Measurements from ENCODE around the gene EPHA2. TPM values are rescaled to one million over a fixed set of nuclear protein-coding genes. Genes with fewer than 3 reads are reported as not detected.

Gene EPHA2
- polyA plus RNA-seq (2012; rRNA removed) = 82.2 and 126 TPM in 2 replicates
- 47.2 and 71.1 TPM in 2 replicates for polyA plus RNA-seq (2012; cell fraction: cytosol; rRNA removed)
- polyA plus RNA-seq (2012; cell fraction: nucleus; rRNA removed) = 164 and 170 TPM in 2 replicates

GRCh38 chr1:16155537-16156410 lies at the start of gene EPHA2:
TSS of gene EPHA2 (minus strand) at chr1:16156069. CDS start at chr1:16155932, 137 bp downstream.
- peaks cover 56% of the 10 kb centered on the region for H3K79me2 ChIP-seq (ENCODE audit: insufficient read depth)
- H3K9me2 ChIP-seq = no peaks in the 10 kb centered on the region
- peak within 1 kb of the TSS; percentile 98 for H3K4me2 ChIP-seq
- WGBS (ENCODE audit: low lambda C conversion rate) = 3% methylated on average over 14 of the region's 89 CpGs
- H3K9ac ChIP-seq = peak within 1 kb of the TSS; percentile 94
- no peaks in the 10 kb centered on the region for H3K9me3 ChIP-seq
- peak; percentile 86 for DNase-seq
- H3K4me1 ChIP-seq (ENCODE audit: control insufficient read depth in 1 of 2, insufficient read depth in 2 of 2, low read depth in 1 of 2, low read length in 1 of 2) = peaks cover 26 to 32% of the 10 kb centered on the region in 2 experiments; a peak in 3 of 4 replicates
- H2AFZ ChIP-seq (ENCODE audit: low read depth) = peak within 1 kb of the TSS; percentile 58; the same call in 1 of the 2 replicates
- ChIA-PET CTCF (interaction anchor here (0.7 to 8.8 kb wide), 14 partner anchors 9 to 207 kb away, joined by 3 to 125 read pairs (median 6); partner anchors contain the start of gene FAM131C), POLR2A (no interaction called here)
- H4K20me1 ChIP-seq (ENCODE audit: insufficient read depth) = 0 out of 2 replicates have a peak, but pooled peaks cover 4% of the 10 kb centered on the region
- no peaks in the 10 kb centered on the region for H3K27me3 ChIP-seq (ENCODE audit: insufficient read depth)
- H3K4me3 ChIP-seq (ENCODE audit: low read depth in 2 of 2, low read length in 1 of 2) = peak within 1 kb of the TSS; percentile 57 to 91
- peaks cover 7% of the 10 kb centered on the region for H3F3A ChIP-seq (replicated peaks; ENCODE audit: insufficient read depth)
- peak within 1 kb of the TSS; percentile 41 to 75; a peak in 3 of 4 replicates for H3K27ac ChIP-seq (ENCODE audit: low read depth in 2 of 2, low read length in 1 of 2)
- H3K36me3 ChIP-seq (replicated peaks in 1 of 2; ENCODE audit: control insufficient read depth in 1 of 2, insufficient read depth in 2 of 2, low read length in 1 of 2) = no peaks in the 10 kb centered on the region
- TF ChIP-seq CHD2 (IDR thresholded peaks at IDR 0.05; ENCODE audit: low read length, partially characterized antibody) (no peak), ZBTB33 (IDR thresholded peaks at IDR 0.05; ENCODE audit: borderline replicate concordance, low read depth) (no peak), FOXM1 (IDR thresholded peaks at IDR 0.05; ENCODE audit: low read depth) (no peak), FOSL2 (IDR thresholded peaks at IDR 0.05; ENCODE audit: borderline replicate concordance, low read depth) (no peak), RFX5 (IDR thresholded peaks at IDR 0.05; ENCODE audit: low read length) (no peak), YY1 (IDR thresholded peaks at IDR 0.05; ENCODE audit: low read depth) (no peak), GABPA (IDR thresholded peaks at IDR 0.05; ENCODE audit: low read depth) (no peak), MEF2A (IDR thresholded peaks at IDR 0.05; ENCODE audit: borderline replicate concordance, low read depth) (no peak), POLR2AphosphoS5 (IDR thresholded peaks at IDR 0.05; ENCODE audit: low read depth, low read length) (peak; percentile 97), PBX3 (IDR thresholded peaks at IDR 0.05) (0 out of 2 replicates have a peak, but pooled peaks have one; percentile 8), EZH2phosphoT487 (IDR thresholded peaks at IDR 0.05; ENCODE audit: borderline replicate concordance, low read depth) (no peak), SIN3A (IDR thresholded peaks at IDR 0.05; ENCODE audit: borderline replicate concordance, low read depth, low read length) (peak; percentile 59; the same call in 1 of the 2 replicates), TAF1 (IDR thresholded peaks at IDR 0.05; ENCODE audit: borderline replicate concordance, low read depth, low read length) (peak; percentile 93), ELF1 (IDR thresholded peaks at IDR 0.05) (no peak), RAD21 (IDR thresholded peaks at IDR 0.05; ENCODE audit: low read length) (no peak), FOXJ3 (CRISPR knock-in tag; IDR thresholded peaks at IDR 0.05) (no peak), TEAD4 (IDR thresholded peaks at IDR 0.05; ENCODE audit: borderline replicate concordance, insufficient read depth) (peak; percentile 57; the same call in 1 of the 2 replicates), JUND (IDR thresholded peaks at IDR 0.05) (peak; percentile 13; the same call in 1 of the 2 replicates), NFIC (IDR thresholded peaks at IDR 0.05; ENCODE audit: borderline replicate concordance) (no peak; the same call in 1 of the 2 replicates), REST (IDR thresholded peaks at IDR 0.05; ENCODE audit: low read depth, low read length) (0 out of 2 replicates have a peak, but pooled peaks have one; percentile 39), RCOR1 (IDR thresholded peaks at IDR 0.05; ENCODE audit: low read length) (no peak), NRF1 (IDR thresholded peaks at IDR 0.05; ENCODE audit: low read depth, low read length) (no peak), RXRA (IDR thresholded peaks at IDR 0.05; ENCODE audit: borderline replicate concordance, low read depth) (no peak), MXI1 (IDR thresholded peaks at IDR 0.05; ENCODE audit: low read depth, low read length) (peak; percentile 40; the same call in 1 of the 2 replicates)
- TF ChIP-seq, protein P1, sequence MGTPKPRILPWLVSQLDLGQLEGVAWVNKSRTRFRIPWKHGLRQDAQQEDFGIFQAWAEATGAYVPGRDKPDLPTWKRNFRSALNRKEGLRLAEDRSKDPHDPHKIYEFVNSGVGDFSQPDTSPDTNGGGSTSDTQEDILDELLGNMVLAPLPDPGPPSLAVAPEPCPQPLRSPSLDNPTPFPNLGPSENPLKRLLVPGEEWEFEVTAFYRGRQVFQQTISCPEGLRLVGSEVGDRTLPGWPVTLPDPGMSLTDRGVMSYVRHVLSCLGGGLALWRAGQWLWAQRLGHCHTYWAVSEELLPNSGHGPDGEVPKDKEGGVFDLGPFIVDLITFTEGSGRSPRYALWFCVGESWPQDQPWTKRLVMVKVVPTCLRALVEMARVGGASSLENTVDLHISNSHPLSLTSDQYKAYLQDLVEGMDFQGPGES (IDR thresholded peaks at IDR 0.05; ENCODE audit: low read depth, low read length) = no peak
